Measurements from ENCODE around the gene SEMA6B. TPM values are rescaled to one million over a fixed set of nuclear protein-coding genes. Genes with fewer than 3 reads are reported as not detected.

The SEMA6B gene
- total RNA-seq, 4 donors from 2014 or later = 3.7 to 22.5 (median 14.2) TPM

DNA sequence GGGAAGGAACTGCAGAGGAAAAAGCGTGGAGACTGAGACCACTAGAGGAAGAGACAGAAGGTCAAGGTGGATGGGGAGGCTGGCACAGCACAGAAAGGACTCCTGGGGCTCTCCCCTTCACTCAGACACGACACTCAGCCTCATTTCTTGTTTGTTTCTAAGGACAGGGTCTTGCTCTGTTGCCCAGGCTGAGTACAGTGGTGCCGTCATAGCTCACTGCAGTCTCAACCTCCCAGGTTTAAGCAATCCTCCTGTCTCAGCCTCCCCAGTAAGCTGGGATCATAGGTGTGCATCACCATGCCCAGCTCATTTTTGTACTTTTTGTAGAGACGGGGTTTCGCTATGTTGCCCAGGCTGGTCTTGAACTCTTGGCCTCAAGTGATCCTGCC lies 11.4 kb upstream of the SEMA6B start:
- intact Hi-C loops (cut with DNase I) = no loop called here
- no peak for TF ChIP-seq EP300 (IDR thresholded peaks at IDR 0.05)
- TF ChIP-seq POLR2A (IDR thresholded peaks at IDR 0.05; ENCODE audit: low read depth) = no peak
- no peak for TF ChIP-seq POLR2AphosphoS5 (IDR thresholded peaks at IDR 0.05)
- TF ChIP-seq, protein P1, sequence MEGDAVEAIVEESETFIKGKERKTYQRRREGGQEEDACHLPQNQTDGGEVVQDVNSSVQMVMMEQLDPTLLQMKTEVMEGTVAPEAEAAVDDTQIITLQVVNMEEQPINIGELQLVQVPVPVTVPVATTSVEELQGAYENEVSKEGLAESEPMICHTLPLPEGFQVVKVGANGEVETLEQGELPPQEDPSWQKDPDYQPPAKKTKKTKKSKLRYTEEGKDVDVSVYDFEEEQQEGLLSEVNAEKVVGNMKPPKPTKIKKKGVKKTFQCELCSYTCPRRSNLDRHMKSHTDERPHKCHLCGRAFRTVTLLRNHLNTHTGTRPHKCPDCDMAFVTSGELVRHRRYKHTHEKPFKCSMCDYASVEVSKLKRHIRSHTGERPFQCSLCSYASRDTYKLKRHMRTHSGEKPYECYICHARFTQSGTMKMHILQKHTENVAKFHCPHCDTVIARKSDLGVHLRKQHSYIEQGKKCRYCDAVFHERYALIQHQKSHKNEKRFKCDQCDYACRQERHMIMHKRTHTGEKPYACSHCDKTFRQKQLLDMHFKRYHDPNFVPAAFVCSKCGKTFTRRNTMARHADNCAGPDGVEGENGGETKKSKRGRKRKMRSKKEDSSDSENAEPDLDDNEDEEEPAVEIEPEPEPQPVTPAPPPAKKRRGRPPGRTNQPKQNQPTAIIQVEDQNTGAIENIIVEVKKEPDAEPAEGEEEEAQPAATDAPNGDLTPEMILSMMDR (IDR thresholded peaks at IDR 0.05) = no peak

DNA sequence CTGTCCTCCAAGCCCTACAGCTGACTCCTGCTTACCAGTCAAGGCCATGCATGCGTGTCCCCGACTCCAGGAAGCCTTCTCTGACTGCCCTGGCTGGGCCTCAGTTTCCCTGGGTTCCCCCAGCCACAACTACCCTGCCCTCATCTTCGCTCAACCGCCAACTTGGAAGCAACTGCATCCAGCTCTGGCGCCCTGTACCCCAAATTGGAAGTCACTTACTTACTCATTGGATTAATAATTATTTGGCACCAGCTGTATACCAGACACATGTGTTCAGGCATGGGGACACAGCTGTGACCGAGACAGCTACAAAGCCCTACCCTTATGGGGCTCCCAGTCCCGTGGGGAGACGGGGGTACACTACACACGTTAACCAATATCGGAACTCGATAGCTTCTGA lies 10.9 kb upstream of the SEMA6B start:
- Histone ChIP-seq H3K4me1 (peaks cover 9 to 27% (median 12%) of the 10 kb centered on the region in 4 donors), H3K36me3 (no peaks in the 10 kb centered on the region), H3K9me3 (no peaks in the 10 kb centered on the region), H3K27ac (replicated peaks in 1 of 4) (no peak overlapping the region), H3K27me3 (peaks cover 0 to 40% (median 12%) of the 10 kb centered on the region in 4 donors), H3K4me3 (no peak overlapping the region)
- TF ChIP-seq POLR2A (IDR thresholded peaks at IDR 0.05; ENCODE audit: low read depth) (no peak), POLR2AphosphoS5 (IDR thresholded peaks at IDR 0.05) (no peak), EP300 (IDR thresholded peaks at IDR 0.05) (no peak)
- TF ChIP-seq, protein P1 (IDR thresholded peaks at IDR 0.05) = no peak
- WGBS = 85% methylated on average over 11 of the region's 11 CpGs
- DNase-seq (ENCODE audit: extremely low spot score) = no peak
- intact Hi-C loops (cut with DNase I) = no loop called here

More for the DNA sequence above, 11.4 kb upstream of the SEMA6B start:
- Histone ChIP-seq H3K9me3 (no peaks in the 10 kb centered on the region), H3K4me3 (no peak overlapping the region), H3K36me3 (no peaks in the 10 kb centered on the region), H3K27me3 (peaks cover 0 to 45% (median 14%) of the 10 kb centered on the region in 4 donors), H3K4me1 (peaks cover 9 to 32% (median 14%) of the 10 kb centered on the region in 4 donors), H3K27ac (replicated peaks in 1 of 4) (no peak overlapping the region)
- no peak for DNase-seq (ENCODE audit: extremely low spot score)
- whole genome bisulfite sequencing = 85% methylated on average over 5 of the region's 5 CpGs

DNA sequence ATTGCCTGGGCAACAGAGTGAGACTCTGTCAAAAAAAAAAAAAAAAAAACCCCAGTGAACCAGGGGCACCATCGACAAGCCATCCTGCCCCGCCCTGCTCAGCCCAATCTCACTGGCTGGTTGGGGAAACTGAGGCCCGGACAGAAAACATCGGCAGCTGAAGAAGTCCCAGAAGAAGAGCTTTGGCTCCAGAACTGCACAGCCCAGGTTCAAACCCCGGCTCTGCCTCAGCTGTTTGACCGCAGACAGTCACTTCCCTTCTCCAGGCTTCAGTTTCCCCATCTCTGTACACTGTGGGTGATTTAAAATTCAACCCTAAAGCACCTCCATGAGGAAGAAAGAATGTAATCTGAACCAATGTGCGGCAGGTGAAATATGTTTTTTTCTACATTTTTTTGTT lies 9.4 kb upstream of the SEMA6B start:
- 73% methylated on average over 7 of the region's 7 CpGs for WGBS
- TF ChIP-seq, protein P1 (IDR thresholded peaks at IDR 0.05) = no peak
- TF ChIP-seq EP300 (IDR thresholded peaks at IDR 0.05) = no peak
- TF ChIP-seq POLR2A (IDR thresholded peaks at IDR 0.05; ENCODE audit: low read depth) = no peak
- TF ChIP-seq POLR2AphosphoS5 (IDR thresholded peaks at IDR 0.05) = no peak
- DNase-seq (ENCODE audit: extremely low spot score) = no peak
- Histone ChIP-seq H3K36me3 (no peaks in the 10 kb centered on the region), H3K9me3 (no peaks in the 10 kb centered on the region), H3K27me3 (peaks cover 0 to 25% (median 0%) of the 10 kb centered on the region in 4 donors), H3K27ac (replicated peaks in 1 of 4) (no peak overlapping the region), H3K4me1 (peaks cover 0 to 17% (median 5%) of the 10 kb centered on the region in 4 donors), H3K4me3 (no peak overlapping the region)
- intact Hi-C loops (cut with DNase I) = no loop called here

DNA sequence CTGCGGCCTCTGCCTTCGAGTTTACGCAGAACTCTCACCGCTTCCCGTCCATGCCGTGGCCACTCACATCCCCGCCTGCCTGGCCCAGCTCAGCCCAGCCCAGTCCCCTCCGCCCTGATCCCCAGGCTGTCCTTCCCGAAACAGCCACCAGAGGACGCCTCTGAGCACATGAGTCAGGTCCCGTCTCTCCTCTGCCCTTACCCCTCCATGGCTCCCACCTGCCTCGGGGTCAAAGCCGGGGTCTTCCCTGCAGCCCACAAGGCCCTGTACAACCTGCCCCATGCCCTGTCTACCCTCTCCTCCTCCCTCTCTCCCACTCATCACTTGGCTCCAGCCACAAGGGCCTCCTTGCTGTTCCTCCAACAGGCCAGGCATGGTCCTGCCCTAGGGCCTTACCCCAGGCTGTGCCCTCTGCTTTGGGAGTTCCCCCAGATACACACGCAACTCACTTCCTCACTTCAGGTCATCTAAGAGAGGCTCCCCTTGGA lies 8.1 kb upstream of the SEMA6B start:
- TF ChIP-seq, protein P1 (IDR thresholded peaks at IDR 0.05) = peak; percentile 46 to 76 (median 56)
- TF ChIP-seq EP300 (IDR thresholded peaks at IDR 0.05) = no peak
- TF ChIP-seq POLR2A (IDR thresholded peaks at IDR 0.05; ENCODE audit: low read depth) = no peak
- peak in 1 of 2 donors; percentile 20 for TF ChIP-seq POLR2AphosphoS5 (IDR thresholded peaks at IDR 0.05)
- Histone ChIP-seq H3K4me1 (peaks cover 0 to 17% (median 5%) of the 10 kb centered on the region in 4 donors), H3K27ac (replicated peaks in 1 of 4) (peak overlapping the region in 1 of 4 donors; percentile 36), H3K27me3 (peaks cover 0 to 14% (median 0%) of the 10 kb centered on the region in 4 donors), H3K9me3 (no peaks in the 10 kb centered on the region), H3K4me3 (no peak overlapping the region), H3K36me3 (no peaks in the 10 kb centered on the region)
- 54% methylated on average over 14 of the region's 14 CpGs for WGBS
- intact Hi-C loops (cut with DNase I) = no loop called here
- DNase-seq (ENCODE audit: extremely low spot score) = no peak

All from esophagus muscularis mucosa (tissue), 4 donors.